Activated CD8-positive, alpha-beta memory T cell treated with anti-CD3 and anti-CD28 coated beads, Interleukin-2, amount 50 U/mL, for 48 hours (primary cell): ENCODE measurements around the gene CCDC141.
A peak's percentile ranks its signal among the peaks of the same experiment; 100 is the strongest.

Experiments
- DNase-seq: peaks from one replicate; pipeline ENCODE4 v3.0.0-alpha.2; 2020

CCDC141 gene

DNA sequence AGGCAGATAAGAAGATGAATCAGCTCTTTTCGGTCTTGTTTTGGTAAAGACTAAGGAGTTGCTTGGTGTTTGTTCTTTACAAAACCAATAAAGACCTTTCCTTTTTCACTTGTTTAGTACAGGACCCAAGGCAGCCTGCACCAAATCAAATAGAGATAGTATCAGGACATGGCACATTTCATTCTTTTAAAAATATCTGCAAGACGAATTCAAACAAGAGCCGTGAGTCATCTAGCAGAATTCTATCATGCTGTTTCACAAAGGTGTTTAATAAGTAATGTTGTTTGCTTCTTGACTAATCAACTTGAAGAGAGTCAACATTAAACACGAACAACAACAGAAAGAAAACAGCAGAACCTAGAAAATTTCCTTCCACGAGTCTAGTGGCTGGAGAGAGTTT lies 139.9 kb downstream of the CCDC141 start:
- DNase-seq = no peak

DNA sequence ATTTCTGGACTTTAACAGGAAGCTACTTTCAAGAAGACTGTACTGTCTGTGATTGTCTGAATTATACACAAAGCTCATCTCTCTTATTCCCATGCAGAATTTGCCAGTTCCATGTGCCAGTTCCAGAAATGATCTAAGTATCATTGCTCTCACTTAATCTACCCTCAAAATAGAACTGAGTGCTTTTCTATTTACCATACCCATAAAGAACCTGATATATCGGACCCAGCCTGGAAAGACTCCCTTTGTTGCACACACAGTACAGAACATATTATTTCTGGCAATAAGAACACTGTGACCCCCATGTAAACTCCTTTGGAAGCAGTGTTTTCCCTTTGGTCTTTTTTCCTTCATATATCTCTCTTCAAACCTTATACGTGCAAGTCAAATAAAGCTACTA lies 140.4 kb downstream of the CCDC141 start:
- no peak for DNase-seq

GRCh38 chr2:178908810-178909209 lies 141.1 kb downstream of the CCDC141 start:
- DNase-seq = no peak

DNA sequence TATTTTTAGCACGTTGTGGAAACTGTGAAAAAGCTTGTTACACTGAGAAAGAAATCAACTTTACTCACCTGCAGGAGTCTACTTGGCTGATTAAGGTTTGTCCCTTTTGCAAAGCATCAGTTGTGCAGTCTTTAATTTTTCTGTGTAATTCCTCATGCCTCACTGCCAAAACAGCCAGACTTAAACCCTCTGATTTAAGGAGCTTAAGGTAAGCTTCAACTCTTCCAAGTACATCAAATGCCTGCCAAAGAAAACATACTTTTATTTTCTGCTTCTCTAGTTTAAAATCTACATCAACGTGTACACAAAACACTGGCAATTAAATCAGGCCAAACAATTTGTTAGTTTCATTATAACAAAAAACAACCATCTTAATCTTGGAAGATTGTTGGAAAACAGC lies 144.7 kb downstream of the CCDC141 start:
- no peak for DNase-seq

- no peak for DNase-seq
Measured at GRCh38 chr2:178899656-178900055, 150.3 kb downstream of the CCDC141 start.

- no peak for DNase-seq
Measured at GRCh38 chr2:178895872-178896271, 154.1 kb downstream of the CCDC141 start.

- no peak for DNase-seq
Measured at GRCh38 chr2:178895171-178895570, 154.8 kb downstream of the CCDC141 start.

DNA sequence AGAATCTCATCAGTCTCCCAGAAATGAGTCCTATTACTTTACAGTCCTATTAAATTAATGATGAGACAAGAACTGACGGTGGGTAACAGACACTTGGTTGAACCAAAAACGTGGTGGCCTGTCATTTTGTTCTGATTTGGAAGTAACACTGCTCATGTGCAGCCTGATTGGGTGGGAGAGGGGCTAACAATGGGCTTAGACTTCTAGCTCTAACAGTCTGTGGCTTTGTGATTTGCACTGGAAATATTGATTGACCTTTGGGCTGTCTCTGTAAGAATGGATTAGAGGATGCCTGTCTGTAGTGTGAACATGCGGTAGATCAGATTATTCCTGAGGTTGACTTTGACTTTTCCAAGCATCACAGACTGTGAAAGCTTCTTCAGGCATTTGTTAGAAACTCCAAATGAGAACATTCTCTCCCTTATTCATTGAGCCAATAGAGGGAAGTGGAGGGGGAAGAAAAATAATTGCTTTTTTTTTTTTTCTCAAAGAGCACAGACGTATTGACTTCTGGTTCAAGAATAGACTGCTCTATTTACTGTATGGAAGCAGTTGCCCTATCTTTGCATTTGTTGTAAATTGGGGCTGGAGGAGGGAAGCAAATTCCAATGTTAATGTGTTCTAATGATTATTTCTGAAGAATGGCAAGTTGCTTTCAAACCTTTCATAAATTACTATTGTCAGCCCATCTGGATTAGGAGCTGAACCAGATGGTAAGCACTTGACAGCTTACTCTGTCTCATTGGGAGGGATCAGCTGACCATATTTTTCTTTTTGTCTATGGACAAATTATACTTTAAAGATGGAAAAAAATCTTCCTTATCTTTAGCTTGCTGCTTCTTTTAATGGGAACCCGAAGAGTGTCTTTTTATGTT lies 156.9 kb downstream of the CCDC141 start:
- DNase-seq = no peak

DNA sequence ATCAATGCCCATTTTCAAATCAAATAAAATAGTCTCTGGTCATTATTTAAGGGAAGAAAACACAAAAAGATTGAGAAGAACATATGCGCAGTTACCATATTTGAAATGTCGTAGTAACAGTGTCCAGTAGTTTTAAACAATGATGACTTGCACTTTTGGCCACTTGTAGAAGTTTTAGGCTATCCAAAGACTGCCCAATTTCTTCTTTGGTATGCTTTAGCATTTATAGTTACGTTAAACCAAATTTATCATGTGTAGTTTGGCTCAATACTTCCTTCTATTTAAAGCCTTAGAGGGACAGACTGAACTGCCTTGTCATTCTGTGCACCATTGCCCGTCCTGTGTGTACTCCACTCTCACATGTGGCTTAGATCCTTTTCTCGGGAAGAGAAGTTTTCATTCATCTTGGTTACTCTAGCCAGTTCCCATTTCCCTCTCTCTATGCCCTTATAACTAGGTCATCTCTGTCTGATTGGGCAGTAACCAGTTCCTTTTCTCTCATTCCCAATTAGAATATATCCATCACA lies 157.9 kb downstream of the CCDC141 start:
- DNase-seq = no peak

GRCh38 chr2:178891265-178891958 lies 158.5 kb downstream of the CCDC141 start:
- peak; percentile 69 for DNase-seq

- no peak for DNase-seq
Measured at GRCh38 chr2:178886006-178886405, 163.9 kb downstream of the CCDC141 start.

DNA sequence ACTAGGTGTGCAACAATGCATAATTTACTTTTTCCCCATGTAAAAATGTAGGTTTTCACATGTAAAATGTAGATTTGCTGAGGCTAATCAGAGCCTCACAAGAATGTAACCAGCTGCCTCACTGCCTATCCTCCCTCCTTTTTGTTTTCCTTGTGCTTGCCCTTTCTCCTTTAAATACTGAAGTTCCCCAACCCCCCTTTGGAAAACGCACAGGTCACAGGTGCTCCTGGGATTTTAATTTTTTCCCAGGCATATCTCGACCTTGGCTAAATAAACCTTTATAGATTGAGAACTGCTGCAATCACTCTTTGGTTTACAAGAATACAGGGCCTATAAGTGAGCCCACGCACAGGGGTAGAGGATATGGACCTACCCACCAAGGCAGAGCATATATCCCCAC lies 165.5 kb downstream of the CCDC141 start:
- DNase-seq = no peak

DNA sequence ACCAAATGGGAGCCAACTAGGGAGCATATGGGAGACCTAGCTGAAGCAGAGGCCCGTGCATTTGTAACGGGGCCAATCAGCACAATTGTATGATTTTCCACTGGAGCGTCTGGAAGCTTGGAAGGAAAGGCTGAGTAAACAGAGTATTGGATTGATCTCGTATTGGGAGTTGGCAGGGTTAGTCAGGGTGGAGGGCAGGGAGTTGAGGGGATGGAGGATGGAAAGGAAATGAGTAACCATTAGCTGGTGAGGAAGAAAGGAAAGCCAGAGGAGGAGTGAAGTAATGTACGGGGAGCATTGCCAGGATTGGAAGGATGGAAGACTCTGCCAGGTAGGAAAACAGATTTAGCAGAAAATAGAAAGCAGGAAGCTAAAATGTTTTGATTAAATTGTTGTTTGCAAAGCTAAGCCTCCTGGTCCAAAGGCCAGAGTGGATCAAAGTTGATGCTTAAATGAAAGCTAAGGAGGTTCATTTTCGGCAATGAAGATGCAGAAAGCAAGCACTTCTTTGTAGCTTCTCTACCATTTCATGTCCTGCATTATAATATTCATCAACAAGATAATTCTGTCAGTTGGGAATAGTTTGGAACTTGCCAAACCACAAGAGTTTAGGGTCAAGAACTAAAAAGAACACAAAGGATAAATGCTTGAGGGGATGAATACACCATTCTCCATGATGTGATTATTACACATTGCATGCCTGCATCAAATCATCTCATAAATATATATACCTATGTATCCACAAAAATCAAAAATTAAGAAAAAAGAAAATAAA lies 167.1 kb downstream of the CCDC141 start:
- no peak for DNase-seq

- DNase-seq = no peak
Measured at GRCh38 chr2:178881075-178881474, 168.9 kb downstream of the CCDC141 start.

DNA sequence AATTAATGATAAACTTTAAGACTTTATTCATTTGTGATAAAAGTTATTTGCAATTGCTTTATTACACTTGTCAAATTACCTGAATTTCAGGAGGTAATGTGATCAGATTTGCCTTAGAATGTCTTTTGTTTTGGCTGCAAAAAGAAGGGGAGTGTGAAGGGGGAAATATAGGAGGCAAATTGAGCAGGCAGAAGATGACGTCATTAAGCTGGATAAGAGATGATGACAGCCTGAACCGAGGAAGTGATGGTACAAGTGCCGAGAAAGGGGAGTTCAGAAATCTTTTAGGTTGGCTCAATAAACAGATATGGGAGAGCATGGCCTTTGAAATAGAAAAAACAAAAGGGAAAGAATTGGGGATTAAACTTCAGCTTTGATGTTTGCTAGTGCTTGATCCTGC lies 169.7 kb downstream of the CCDC141 start:
- no peak for DNase-seq

- no peak for DNase-seq
Measured at GRCh38 chr2:178877874-178878273, 172.1 kb downstream of the CCDC141 start.

- no peak for DNase-seq
Measured at GRCh38 chr2:178874529-178875240, 175.3 kb downstream of the CCDC141 start.

- DNase-seq = no peak
Measured at GRCh38 chr2:178873912-178874311, 176.0 kb downstream of the CCDC141 start.

DNA sequence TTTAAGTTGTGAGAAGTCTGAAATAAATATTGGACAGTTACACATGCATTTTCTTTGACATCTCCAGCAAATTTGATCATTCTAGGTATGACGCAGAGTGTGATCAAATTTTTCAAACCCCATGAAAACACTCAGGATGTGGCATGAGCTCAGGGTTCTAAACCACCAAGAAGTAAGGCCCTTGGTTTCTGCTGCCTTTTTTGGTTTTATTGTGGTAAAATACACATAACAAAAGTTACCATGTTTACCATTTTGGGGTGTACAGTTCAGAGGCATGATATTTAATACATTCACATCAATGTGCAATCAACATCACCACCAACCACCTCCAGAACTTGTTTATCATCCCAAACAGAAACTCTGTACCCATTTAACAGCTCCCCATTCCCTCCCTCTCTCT lies 178.4 kb downstream of the CCDC141 start:
- no peak for DNase-seq

GRCh38 chr2:178870703-178871102 lies 179.2 kb downstream of the CCDC141 start:
- no peak for DNase-seq

- DNase-seq = no peak
Measured at GRCh38 chr2:178865999-178866398, 183.9 kb downstream of the CCDC141 start.

- DNase-seq = no peak
Measured at GRCh38 chr2:178865146-178865936, 184.6 kb downstream of the CCDC141 start.
